NCI-H82 treated with DMSO at 0.1 percent for 48 hours (cell line): ENCODE data around the gene OR4D1.
A peak's percentile ranks its signal among the peaks of the same experiment; 100 is the strongest.

ENCODE experiments used
- DNase-seq: peaks from one replicate; lab custom pipeline; 2025; ENCODE audit not compliant: unreplicated experiment; lab: John Stamatoyannopoulos, UW

OR4D1 gene

GRCh38 chr17:58153046-58153445, 4.9 kb downstream of the OR4D1 start:
- DNase-seq: no peak

DNA sequence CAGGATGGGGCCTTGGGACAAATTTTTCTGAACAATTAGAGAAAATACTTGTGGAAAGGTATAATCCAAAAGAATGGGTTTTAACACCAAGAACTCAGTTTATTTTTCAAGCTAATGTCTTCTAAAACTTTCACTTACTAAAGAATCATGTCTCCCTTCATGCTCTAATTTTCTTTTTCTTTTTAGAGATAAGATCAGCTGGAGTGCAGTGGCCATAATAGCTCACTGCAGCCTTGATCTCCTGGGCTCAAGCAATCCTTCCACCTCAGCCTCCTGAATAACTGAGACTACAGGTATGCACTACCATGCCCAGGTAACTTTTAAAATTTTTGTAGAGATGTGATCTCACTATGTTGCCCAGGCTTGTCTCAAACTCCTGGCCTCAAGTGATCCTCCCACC, 5.5 kb downstream of the OR4D1 start:
- no peak for DNase-seq

DNA sequence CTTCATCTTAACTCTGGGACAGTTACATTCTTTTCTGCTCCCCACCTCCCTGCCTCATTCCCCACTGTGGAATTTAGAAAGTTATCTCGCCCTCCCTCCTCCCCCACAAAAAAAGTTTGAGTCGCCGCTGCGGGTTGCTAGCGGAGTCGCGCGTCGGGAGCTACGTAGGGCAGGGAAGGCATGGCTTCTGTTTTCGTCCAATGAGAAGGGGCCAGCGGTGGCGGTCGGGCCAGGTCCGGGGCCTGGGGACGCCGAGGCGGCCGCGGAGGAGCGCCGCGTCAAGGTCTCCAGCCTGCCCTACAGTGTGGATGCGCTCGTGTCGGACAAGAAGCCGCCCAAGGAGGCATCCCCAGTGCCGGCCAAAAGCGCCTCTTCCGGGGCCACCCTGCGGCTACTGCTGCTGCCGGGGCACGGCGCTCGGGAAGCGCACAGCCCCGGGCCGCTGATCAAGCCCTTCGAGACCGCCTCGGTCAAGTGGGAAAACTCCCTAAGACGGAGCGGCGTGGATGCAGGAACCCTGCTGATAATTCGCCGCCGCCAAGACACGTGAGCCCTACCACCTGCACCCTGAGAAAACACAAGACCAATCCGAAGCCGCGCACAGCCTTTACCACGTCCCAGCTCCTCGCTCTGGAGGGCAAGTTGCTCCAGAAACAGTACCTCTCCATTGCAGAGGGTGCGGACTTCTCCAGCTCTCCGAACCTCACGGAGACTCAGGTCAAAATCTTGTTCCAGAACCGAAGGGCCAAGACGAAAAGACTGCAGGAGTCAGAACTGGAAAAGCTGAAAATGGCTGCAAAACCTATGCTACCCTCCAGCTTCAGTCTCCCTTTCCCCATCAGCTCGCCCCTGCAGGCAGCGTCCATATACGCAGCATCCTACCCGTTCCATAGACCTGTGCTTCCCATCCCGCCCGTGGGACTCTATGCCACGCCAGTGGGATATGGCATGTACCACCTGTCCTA, 8.9 kb downstream of the OR4D1 start:
- no peak for DNase-seq

DNA sequence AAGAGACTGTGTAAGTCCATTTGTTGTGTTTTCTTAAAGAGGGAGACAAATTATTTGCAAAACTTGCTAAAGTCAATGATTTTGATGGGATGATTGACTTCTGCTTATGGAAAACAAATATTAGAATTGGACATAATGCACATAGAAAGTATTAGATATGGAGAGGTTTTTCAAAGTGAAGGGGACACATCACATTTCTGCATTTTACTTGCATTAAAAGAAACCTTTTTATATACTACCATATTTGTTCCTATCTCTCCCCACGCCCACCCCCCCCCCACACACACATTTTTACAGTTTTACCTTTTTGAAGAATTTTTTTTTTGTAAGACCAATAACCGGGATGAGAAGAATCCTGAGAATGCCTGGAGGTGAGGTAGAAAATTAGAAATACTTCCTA, 10.0 kb downstream of the OR4D1 start:
- DNase-seq: no peak

DNA sequence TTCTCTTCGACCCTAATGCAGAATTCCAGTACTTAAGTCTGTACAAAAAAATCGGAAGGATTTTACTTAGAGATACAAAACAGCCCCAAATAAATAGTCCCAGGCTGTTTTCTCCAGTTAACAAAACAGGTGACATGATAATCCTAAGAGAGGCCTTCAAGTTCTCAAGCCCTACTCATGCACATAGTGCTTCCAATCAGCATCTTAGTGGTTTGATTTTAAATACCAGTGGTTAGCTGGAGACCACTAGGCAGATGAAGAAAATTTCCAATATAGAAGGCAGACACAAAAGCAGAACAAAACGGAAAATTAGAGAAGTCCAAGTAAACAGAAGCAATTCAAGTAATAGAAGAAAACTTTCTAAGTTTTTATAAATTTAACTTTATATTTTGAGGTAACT, 13.4 kb downstream of the OR4D1 start:
- DNase-seq: no peak

DNA sequence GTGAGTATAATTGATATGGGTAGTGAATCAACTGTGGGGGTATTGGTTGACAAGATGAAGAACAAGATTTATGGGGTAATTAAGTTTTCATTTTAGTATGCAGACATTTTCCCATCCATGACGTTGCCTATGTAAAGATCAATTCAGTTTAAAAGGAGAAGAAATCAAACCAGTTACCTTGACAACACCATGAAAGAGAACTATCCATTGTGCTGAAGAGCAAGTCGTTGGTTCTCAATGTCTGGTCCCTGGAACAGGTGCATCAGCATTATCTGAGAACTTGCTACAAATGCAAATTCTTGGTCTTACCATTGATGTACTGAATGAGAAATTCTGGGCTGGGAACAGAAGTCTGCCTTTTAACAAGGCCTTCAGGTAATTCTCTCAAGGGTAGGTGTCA, 17.8 kb downstream of the OR4D1 start:
- DNase-seq: no peak

- DNase-seq: no peak
Observed at GRCh38 chr17:58166682-58167081, 18.5 kb downstream of the OR4D1 start, which contains the start of gene OR4D2. TSS of gene OR4D2 (plus strand) at chr17:58166982. CDS start at chr17:58169656, 2,674 bp downstream.

- no peak for DNase-seq
Observed at GRCh38 chr17:58170622-58171021, 22.4 kb downstream of the OR4D1 start.

GRCh38 chr17:58172369-58173071, 24.3 kb downstream of the OR4D1 start:
- peak; percentile 75 for DNase-seq

DNA sequence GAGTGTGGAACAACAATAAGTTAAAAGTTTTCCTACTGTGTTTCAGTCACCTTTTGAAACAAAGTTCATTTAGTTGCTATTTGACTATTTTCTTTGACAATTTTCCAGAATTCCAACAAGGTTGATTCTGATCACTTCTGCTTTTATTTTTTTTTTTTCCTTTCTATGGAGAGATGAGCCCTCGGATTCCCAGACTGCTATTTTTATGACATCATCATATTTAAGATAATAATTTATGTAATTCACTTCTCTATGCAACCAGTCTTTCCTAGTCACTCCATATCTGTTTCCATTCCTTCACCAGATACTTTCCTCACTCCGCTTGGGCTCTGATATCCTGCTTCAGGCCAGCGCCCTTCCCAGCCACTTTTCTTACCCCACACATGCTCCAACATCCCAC, 26.7 kb downstream of the OR4D1 start:
- no peak for DNase-seq

DNA sequence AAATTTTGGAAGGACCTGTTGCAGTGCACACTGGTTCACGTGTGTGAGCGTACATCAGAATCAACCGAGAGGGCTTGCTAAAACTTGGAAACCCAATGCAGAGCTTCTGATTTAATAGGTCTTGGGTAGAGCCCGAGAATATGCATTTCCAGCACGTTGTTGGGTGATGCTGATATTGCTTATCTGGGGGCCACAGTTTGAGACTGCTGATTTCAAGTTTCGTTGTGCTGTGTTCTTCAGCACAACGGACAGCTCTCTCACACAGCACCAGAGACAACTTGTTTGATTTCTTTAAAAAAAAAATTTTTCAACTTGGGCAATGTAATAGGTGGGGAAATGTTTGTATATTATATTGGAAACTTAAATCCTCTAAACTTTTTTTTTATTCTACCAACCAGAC, 28.0 kb downstream of the OR4D1 start:
- no peak for DNase-seq

DNA sequence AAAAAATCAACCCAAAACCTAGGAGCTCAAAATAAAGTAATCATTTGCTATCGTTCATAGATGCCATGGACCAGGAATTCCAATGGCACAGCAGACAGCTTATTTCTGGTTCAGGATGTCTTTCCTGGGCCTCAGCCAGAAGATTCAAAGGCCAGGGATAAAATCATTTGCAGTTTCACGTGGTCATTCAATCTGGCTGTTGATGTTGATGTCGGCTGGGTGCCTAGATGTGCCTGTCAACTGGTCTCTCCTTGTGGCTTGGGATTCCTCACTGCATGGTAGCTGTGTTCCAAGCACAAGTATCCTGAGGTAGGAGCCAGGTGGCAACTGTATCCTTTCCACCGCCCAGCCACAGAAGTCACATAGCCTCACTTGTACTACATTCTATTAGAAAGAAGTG, 33.6 kb downstream of the OR4D1 start:
- no peak for DNase-seq

GRCh38 chr17:58183514-58183913, 35.3 kb downstream of the OR4D1 start:
- no peak for DNase-seq

- no peak for DNase-seq
Observed at GRCh38 chr17:58184308-58184985, 36.3 kb downstream of the OR4D1 start.

GRCh38 chr17:58184986-58185761, 37.0 kb downstream of the OR4D1 start:
- no peak for DNase-seq

DNA sequence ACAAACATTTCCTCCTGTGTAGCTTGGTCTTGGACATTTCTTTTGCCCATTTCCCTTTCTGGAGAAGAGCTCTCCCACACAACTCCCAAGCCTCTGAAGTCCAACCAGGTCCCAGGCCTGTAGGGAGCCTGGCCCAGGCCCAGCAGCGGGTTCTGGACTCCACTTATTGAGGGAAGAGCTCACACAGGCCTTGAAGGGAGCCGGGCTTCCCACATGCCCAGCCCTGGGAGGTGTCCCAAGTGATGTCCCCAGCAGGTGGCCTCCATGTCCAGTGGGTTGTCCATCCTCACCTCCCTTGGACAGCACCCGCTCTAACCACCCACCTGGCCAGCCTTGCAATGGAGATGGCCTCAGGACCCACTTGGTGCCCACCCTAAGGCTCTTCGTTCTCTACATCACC, 38.4 kb downstream of the OR4D1 start:
- DNase-seq: no peak

- no peak for DNase-seq
Observed at GRCh38 chr17:58187063-58187462, 38.9 kb downstream of the OR4D1 start.

DNA sequence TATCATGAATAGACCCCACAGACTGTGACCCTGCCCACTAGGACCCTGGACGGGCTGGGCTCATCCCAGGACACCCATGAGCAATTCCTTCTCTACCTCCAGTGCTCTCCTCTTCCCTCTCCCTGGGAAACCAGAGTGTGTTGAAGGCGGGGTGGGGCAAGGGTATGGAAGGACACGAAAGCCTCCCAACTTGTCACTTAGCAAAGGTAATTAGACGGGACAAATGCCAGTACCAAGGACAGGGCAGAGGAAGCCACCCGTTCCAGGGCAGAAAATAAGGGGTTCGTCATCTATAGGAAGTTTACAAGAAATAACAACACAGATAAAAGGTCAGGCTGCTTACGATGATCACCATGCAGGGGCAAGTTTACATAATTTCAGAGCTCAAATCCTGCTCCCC, 39.5 kb downstream of the OR4D1 start:
- no peak for DNase-seq

DNA sequence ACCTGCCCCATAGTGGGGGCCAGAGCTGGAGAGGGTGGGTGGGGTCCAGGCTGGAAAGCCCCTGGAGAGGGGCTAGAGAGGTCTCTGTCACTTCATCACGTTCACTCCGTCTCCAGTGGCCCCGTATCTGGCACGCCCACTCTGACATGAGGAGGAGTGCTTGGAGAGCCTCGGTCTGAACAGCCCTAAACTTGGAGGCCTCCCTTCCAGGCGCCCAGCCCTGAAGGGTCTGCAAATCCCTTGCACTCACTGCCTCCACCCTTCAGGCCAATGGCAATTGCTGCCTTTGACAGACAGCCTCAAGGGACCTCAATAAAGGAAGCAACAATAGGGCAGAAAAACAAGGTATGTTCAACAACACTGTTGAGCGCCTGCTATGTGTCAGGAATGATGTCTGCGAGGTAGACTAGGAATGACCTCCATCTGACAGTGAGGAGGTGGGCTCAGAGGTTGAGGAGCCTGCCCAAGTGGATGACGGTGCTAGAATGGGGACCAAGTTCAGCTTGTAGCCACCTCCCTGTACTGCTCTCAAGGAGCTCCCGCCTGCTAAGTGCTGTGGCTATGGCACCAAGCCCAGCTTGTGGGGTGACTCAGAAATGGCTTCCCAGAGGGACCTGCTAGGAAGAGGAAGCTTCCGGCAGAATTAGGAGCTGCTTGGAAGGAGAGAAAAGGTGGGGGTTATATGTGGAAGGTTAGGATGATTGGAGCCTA, 41.4 kb downstream of the OR4D1 start:
- no peak for DNase-seq

- no peak for DNase-seq
Observed at GRCh38 chr17:58191241-58191896, 43.2 kb downstream of the OR4D1 start.
